ENCODE measurements around the gene SURF1. TPM values are rescaled to one million over a fixed set of nuclear protein-coding genes. Genes with fewer than 3 reads are reported as not detected.
"Not testable (repeated sequence)": the region's sequence is repeated elsewhere in the genome, so short reads cannot be mapped to it uniquely, and the experiment has no call there.

Gene SURF1
- total RNA-seq, 1 donor from 2014 or later, result 36.2 TPM

GRCh38 chr9:133322701-133323100 lies 33.6 kb downstream of the SURF1 start:
- no peaks in the 10 kb centered on the region for H3K36me3 Mint-ChIP-seq (ENCODE audit: unreplicated experiment)
- DNase-seq (ENCODE audit: extremely low spot score, unreplicated experiment), result no peak
- no peaks in the 10 kb centered on the region for H3K27me3 Mint-ChIP-seq (ENCODE audit: unreplicated experiment)
- H3K9me3 Mint-ChIP-seq (ENCODE audit: unreplicated experiment), result no peaks in the 10 kb centered on the region
- H3K27ac Mint-ChIP-seq (ENCODE audit: unreplicated experiment), result no peak overlapping the region
- H3K4me1 Mint-ChIP-seq (ENCODE audit: unreplicated experiment), result no peaks in the 10 kb centered on the region
- TF ChIP-seq, protein P1, sequence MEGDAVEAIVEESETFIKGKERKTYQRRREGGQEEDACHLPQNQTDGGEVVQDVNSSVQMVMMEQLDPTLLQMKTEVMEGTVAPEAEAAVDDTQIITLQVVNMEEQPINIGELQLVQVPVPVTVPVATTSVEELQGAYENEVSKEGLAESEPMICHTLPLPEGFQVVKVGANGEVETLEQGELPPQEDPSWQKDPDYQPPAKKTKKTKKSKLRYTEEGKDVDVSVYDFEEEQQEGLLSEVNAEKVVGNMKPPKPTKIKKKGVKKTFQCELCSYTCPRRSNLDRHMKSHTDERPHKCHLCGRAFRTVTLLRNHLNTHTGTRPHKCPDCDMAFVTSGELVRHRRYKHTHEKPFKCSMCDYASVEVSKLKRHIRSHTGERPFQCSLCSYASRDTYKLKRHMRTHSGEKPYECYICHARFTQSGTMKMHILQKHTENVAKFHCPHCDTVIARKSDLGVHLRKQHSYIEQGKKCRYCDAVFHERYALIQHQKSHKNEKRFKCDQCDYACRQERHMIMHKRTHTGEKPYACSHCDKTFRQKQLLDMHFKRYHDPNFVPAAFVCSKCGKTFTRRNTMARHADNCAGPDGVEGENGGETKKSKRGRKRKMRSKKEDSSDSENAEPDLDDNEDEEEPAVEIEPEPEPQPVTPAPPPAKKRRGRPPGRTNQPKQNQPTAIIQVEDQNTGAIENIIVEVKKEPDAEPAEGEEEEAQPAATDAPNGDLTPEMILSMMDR (IDR thresholded peaks at IDR 0.05), result no peak
- no peak overlapping the region for H3K4me3 Mint-ChIP-seq (ENCODE audit: unreplicated experiment)

DNA sequence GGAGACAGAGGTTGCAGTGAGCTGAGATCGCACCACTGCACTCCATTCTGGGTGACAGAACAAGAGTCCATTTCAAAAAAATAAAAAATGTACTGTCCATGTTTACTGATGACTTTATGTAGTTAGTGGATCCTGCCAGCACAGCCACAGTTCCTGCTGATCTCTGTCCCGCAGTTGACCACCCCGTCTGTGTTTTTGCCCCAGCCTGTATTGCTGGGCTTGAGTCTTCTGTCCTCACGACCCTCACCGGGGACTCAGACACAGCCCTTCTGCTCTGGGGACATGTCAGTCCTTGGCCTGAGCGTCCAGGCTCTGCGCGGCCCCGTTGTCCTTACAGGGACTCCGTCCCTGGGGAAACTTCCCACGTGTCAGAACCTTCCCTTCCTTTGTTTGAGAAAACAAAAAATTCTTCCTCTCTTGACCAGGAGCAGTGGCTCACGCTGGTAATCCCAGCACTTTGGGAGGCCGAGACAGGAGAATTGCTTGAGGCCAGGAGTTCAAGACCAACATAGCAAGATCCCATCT lies 34.8 kb downstream of the SURF1 start:
- DNase-seq (ENCODE audit: extremely low spot score, unreplicated experiment), result no peak
- H3K9me3 Mint-ChIP-seq (ENCODE audit: unreplicated experiment), result no peaks in the 10 kb centered on the region
- H3K4me3 Mint-ChIP-seq (ENCODE audit: unreplicated experiment), result no peak overlapping the region
- no peak overlapping the region for H3K27ac Mint-ChIP-seq (ENCODE audit: unreplicated experiment)
- H3K27me3 Mint-ChIP-seq (ENCODE audit: unreplicated experiment), result no peaks in the 10 kb centered on the region
- H3K4me1 Mint-ChIP-seq (ENCODE audit: unreplicated experiment), result no peaks in the 10 kb centered on the region
- TF ChIP-seq, protein P1 (IDR thresholded peaks at IDR 0.05), result no peak
- H3K36me3 Mint-ChIP-seq (ENCODE audit: unreplicated experiment), result no peaks in the 10 kb centered on the region

DNA sequence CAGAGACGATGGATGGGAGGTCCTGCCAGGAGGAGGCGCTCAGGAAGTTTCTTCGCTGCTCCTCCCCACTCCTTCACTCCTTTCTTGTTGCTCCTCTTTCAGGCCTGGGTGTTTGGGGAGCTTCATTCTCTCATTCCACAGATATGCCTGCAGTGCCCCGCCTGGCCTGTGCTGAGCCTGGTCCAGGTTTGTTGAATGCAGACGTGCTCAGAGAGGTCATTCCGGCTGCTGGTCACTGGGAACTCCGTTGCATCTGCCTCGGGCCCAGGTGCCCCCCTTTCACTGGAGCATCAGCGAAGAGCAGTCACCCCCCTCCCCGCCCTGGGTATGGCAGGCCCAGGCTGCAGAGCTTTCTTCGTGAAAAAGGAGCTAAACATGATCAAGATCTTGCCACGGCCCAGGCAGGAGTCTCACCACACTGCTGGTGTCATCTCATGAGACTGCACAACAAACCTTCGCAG lies 35.8 kb downstream of the SURF1 start:
- H3K27me3 Mint-ChIP-seq (ENCODE audit: unreplicated experiment), result peaks cover 3% of the 10 kb centered on the region
- H3K9me3 Mint-ChIP-seq (ENCODE audit: unreplicated experiment), result no peaks in the 10 kb centered on the region

GRCh38 chr9:133317551-133317950 lies 38.7 kb downstream of the SURF1 start:
- not testable (repeated sequence) for DNase-seq (ENCODE audit: extremely low spot score, unreplicated experiment); H3K36me3 Mint-ChIP-seq (ENCODE audit: unreplicated experiment); H3K27ac Mint-ChIP-seq (ENCODE audit: unreplicated experiment); H3K4me1 Mint-ChIP-seq (ENCODE audit: unreplicated experiment); H3K27me3 Mint-ChIP-seq (ENCODE audit: unreplicated experiment); H3K9me3 Mint-ChIP-seq (ENCODE audit: unreplicated experiment); H3K4me3 Mint-ChIP-seq (ENCODE audit: unreplicated experiment)

More for the DNA sequence above, 35.8 kb downstream of the SURF1 start:
- TF ChIP-seq, protein P1 (IDR thresholded peaks at IDR 0.05), result no peak
- no peaks in the 10 kb centered on the region for H3K36me3 Mint-ChIP-seq (ENCODE audit: unreplicated experiment)
- no peak for DNase-seq (ENCODE audit: extremely low spot score, unreplicated experiment)
- no peaks in the 10 kb centered on the region for H3K4me1 Mint-ChIP-seq (ENCODE audit: unreplicated experiment)
- no peak overlapping the region for H3K27ac Mint-ChIP-seq (ENCODE audit: unreplicated experiment)
- no peak overlapping the region for H3K4me3 Mint-ChIP-seq (ENCODE audit: unreplicated experiment)

- DNase-seq (ENCODE audit: extremely low spot score, unreplicated experiment), result no peak
- H3K4me3 Mint-ChIP-seq (ENCODE audit: unreplicated experiment), result no peak overlapping the region
- no peaks in the 10 kb centered on the region for H3K4me1 Mint-ChIP-seq (ENCODE audit: unreplicated experiment)
- TF ChIP-seq, protein P1 (IDR thresholded peaks at IDR 0.05), result no peak
- H3K27me3 Mint-ChIP-seq (ENCODE audit: unreplicated experiment), result peaks cover 3% of the 10 kb centered on the region
- H3K9me3 Mint-ChIP-seq (ENCODE audit: unreplicated experiment), result no peaks in the 10 kb centered on the region
- no peak overlapping the region for H3K27ac Mint-ChIP-seq (ENCODE audit: unreplicated experiment)
- no peaks in the 10 kb centered on the region for H3K36me3 Mint-ChIP-seq (ENCODE audit: unreplicated experiment)
Measured at GRCh38 chr9:133315997-133316396, 40.3 kb downstream of the SURF1 start.

DNA sequence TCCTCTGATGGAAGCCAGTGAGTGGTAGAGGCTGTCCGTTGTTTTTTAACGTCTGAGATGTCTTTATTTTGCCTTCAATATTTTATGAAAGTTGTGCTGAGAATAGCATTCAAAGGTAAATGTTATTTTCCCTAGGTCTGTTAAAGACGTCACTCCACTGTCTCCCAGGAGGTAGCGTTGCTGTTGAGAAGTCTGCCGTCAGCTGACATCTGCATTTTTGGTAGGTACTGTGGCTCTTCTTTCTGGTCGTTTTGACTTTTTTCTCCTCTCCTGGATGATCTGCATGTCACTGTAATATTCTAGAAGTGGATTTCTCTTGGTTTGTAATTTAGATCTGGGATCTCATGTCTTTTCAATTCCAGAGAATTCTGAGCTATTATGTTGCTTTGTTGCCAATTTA lies 46.7 kb downstream of the SURF1 start:
- no peak overlapping the region for H3K27ac Mint-ChIP-seq (ENCODE audit: unreplicated experiment)
- H3K4me3 Mint-ChIP-seq (ENCODE audit: unreplicated experiment), result no peak overlapping the region
- H3K9me3 Mint-ChIP-seq (ENCODE audit: unreplicated experiment), result peaks cover 7% of the 10 kb centered on the region
- no peaks in the 10 kb centered on the region for H3K36me3 Mint-ChIP-seq (ENCODE audit: unreplicated experiment)
- H3K4me1 Mint-ChIP-seq (ENCODE audit: unreplicated experiment), result peaks cover 14% of the 10 kb centered on the region
- peaks cover 8% of the 10 kb centered on the region for H3K27me3 Mint-ChIP-seq (ENCODE audit: unreplicated experiment)
- TF ChIP-seq, protein P1 (IDR thresholded peaks at IDR 0.05), result no peak
- DNase-seq (ENCODE audit: extremely low spot score, unreplicated experiment), result no peak

All from osteocyte (in vitro differentiated cells).